Prostate gland (tissue), 2 donors: Measurements from ENCODE around the gene PXMP4. TPM values are rescaled to one million over a fixed set of nuclear protein-coding genes. Genes with fewer than 3 reads are reported as not detected.

Experiments used
- DNase-seq: peaks from one replicate; pipeline ENCODE4 v3.0.0-alpha.2; 2019; ENCODE audit warnings: low spot score
- H3K27ac ChIP-seq, 2 donors: fragments of 200-600 bp; sonication (generic); 2 replicates each; pipeline ENCODE4 v1.5.1; 2017 to 2019
- H3K27me3 ChIP-seq: fragments of 200-600 bp; sonication (generic); replicated peaks from 2 replicates; pipeline ENCODE4 v1.5.1; 2019; ENCODE audit not compliant: insufficient read depth
- H3K36me3 ChIP-seq, 2 donors: fragments of 200-600 bp; sonication (generic); 1 replicate in 1 of 2; 2 replicates in 1 of 2; pipeline versions ENCODE4 v1.5.1 to v1.8.1; 2017 to 2019
- H3K4me1 ChIP-seq: fragments of 200-600 bp; sonication (generic); replicated peaks from 2 replicates; pipeline ENCODE4 v1.5.1; 2019
- H3K4me3 ChIP-seq, 2 donors: fragments of 200-600 bp; sonication (generic); 2 replicates each; pipeline ENCODE4 v1.5.1; 2017 to 2019
- H3K9me3 ChIP-seq: fragments of 200-600 bp; sonication (generic); 2 replicates; pipeline ENCODE4 v1.5.1; 2017
- POLR2A ChIP-seq: fragments of 450-650 bp; IDR thresholded peaks from one replicate; pipeline ENCODE4 v1.6.1; 2016; ENCODE audit warnings: antibody characterized with exemption, mild to moderate bottlenecking
- POLR2AphosphoS5 ChIP-seq: sonication (generic); formaldehyde crosslinking; IDR thresholded peaks from one replicate; pipeline ENCODE4 v1.6.1; 2017; ENCODE audit warnings: antibody characterized with exemption
- WGBS: methylation state at CpG from one replicate; pipeline ENCODE4 v1.1.5; 2018; 5-methylcytosine and 5-hydroxymethylcytosine counted together
- intact Hi-C: fragments of 100-400 bp; cut with DNase I; formaldehyde crosslinking; loops from one replicate; pipeline ENCODE4 v1.14.2; 2022
- total RNA-seq, 2 donors: library from RNA; depleted of rRNA; stranded (reverse); fragments of >200 nt; gene quantifications; one replicate each; pipeline ENCODE4 v1.1.0, GENCODE V29; 2016
- TF ChIP-seq, protein P1 (sequence below), 4 experiments: fragments of 200-600 bp in 2 of 4; fragments of 450-650 bp in 2 of 4; sonication (generic) in 2 of 4; IDR thresholded peaks; 1 replicate in 3 of 4; 2 replicates in 1 of 4; pipeline ENCODE4 v1.5.1; 2016 to 2019; ENCODE audit warnings: antibody characterized with exemption in 4 of 4, mild to moderate bottlenecking in 2 of 4, moderate library complexity in 2 of 4

The PXMP4 gene
- total RNA-seq, 2 donors from 2014 or later, result 13.3 to 25.5 TPM

DNA sequence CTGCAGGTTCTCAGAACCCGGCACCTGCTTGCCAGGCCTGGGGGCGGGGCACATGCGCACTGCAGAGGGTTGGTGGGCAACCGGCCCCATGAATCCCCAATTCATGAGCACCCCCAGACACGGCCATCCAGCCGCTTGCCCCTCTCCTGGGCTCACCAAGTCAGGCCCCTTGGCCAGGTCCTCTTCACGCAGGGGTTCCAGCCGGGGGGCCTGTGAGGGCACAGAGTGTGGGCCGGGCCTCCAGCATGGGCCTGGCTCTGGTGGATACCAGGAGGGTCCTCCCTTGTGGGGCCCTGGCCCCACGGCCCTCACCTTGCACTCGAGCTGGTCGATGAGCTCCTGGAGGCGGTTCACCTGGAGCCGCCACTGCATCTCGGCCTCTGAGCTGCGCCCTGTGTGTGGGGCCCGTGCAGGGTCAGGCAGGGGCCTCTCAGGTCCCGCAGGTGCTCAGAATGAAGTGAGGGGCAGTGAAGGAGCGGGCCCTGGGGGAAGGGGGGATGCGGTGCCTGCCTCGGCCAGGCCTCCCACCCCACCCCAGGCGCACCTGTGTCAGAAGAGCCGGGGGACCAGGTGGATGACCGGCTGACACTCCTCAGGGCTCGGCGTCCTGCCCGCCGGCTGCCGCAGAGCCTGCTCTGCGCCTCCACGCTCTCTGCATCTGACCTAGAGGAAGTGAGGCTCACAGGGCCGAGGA, 60.6 kb downstream of the PXMP4 start:
- WGBS, result 96% methylated on average over 30 of the region's 32 CpGs
- Histone ChIP-seq H3K9me3 (no peaks in the 10 kb centered on the region), H3K27me3 (no peaks in the 10 kb centered on the region), H3K36me3 (peaks cover 3 to 8% of the 10 kb centered on the region in 2 donors), H3K4me1 (no peaks in the 10 kb centered on the region), H3K4me3 (no peak overlapping the region), H3K27ac (no peak overlapping the region)
- intact Hi-C loops, result no loop called here
- TF ChIP-seq POLR2A, result no peak
- TF ChIP-seq, protein P1, sequence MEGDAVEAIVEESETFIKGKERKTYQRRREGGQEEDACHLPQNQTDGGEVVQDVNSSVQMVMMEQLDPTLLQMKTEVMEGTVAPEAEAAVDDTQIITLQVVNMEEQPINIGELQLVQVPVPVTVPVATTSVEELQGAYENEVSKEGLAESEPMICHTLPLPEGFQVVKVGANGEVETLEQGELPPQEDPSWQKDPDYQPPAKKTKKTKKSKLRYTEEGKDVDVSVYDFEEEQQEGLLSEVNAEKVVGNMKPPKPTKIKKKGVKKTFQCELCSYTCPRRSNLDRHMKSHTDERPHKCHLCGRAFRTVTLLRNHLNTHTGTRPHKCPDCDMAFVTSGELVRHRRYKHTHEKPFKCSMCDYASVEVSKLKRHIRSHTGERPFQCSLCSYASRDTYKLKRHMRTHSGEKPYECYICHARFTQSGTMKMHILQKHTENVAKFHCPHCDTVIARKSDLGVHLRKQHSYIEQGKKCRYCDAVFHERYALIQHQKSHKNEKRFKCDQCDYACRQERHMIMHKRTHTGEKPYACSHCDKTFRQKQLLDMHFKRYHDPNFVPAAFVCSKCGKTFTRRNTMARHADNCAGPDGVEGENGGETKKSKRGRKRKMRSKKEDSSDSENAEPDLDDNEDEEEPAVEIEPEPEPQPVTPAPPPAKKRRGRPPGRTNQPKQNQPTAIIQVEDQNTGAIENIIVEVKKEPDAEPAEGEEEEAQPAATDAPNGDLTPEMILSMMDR (IDR thresholded peaks at IDR 0.05), result no peak
- TF ChIP-seq POLR2AphosphoS5, result no peak
- DNase-seq, result no peak

DNA sequence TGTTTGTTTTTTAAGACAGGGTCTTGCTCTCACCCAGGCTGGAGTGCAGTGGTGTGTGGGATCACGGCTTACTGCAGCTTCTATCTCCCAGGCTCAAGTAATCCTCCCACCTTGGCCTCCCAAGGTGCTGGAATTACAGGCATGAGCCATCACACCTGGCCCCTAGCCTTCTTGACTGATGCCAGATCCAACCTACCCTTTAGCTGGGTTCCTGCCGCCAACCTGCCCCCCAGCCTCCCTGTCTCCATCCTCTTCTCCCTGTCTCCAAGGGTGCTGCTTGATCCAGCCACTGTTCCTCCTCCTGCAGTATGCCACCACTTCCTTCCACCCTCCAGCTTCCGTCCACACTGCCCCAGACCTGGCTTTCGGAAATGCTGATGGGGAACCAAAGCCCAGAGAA, 61.2 kb downstream of the PXMP4 start:
- H3K4me3 ChIP-seq, result no peak overlapping the region
- no peaks in the 10 kb centered on the region for H3K4me1 ChIP-seq
- H3K36me3 ChIP-seq, result peaks cover 3 to 8% of the 10 kb centered on the region in 2 donors
- H3K9me3 ChIP-seq, result no peaks in the 10 kb centered on the region
- WGBS, result 89% methylated on average over 4 of the region's 4 CpGs
- TF ChIP-seq POLR2AphosphoS5 (no peak), POLR2A (no peak)
- TF ChIP-seq, protein P1 (IDR thresholded peaks at IDR 0.05), result no peak
- intact Hi-C loops, result no loop called here
- DNase-seq, result no peak
- H3K27me3 ChIP-seq, result no peaks in the 10 kb centered on the region
- no peak overlapping the region for H3K27ac ChIP-seq

DNA sequence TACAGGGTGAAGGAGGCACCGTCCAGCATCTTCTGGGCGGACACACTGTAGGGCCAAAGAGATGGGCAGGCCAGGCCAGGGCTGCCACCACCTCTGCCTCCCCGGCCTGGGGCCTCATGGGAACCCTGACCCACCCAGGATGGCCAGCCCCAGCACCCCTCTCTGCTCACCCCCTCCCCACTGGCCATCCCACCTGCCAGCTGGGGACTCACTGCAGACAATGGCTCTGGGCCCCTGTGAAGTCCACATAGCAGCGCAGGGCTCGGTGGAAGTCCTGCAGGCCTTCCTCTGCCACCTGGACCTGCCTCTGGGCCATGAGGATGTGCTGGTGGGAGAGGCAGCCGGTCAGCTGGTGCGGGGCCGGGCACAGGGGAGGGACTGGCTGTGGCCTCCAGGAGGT, 61.6 kb downstream of the PXMP4 start:
- DNase-seq, result no peak
- H3K36me3 ChIP-seq, result peaks cover 3 to 8% of the 10 kb centered on the region in 2 donors
- no peaks in the 10 kb centered on the region for H3K9me3 ChIP-seq
- no peaks in the 10 kb centered on the region for H3K27me3 ChIP-seq
- H3K4me3 ChIP-seq, result no peak overlapping the region
- H3K27ac ChIP-seq, result no peak overlapping the region
- TF ChIP-seq, protein P1 (IDR thresholded peaks at IDR 0.05), result no peak
- TF ChIP-seq POLR2AphosphoS5 (no peak), POLR2A (no peak)
- intact Hi-C loops, result no loop called here
- WGBS, result 90% methylated on average over 8 of the region's 8 CpGs
- H3K4me1 ChIP-seq, result no peaks in the 10 kb centered on the region

DNA sequence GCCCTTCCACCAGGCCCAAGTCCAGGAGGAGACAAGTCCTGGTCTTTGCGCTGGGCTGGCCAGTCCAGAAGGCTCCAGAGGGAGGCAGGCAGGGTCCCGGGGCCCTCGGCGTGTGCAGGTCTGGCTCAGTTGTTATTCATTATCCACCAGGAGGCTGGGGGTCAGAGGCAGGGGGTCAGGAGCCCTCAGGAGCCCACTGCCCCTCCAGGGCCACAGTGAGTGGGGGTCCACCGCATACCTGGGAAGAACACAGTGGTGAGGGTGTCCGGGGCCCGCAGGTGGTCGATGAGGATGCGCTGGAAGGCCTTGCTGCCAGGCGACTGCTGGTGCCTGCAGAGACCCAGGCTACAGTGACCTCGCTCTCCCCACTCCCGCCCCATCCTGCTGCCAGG, 62.4 kb downstream of the PXMP4 start:
- peaks cover 3 to 8% of the 10 kb centered on the region in 2 donors for H3K36me3 ChIP-seq
- WGBS, result 93% methylated on average over 12 of the region's 12 CpGs
- TF ChIP-seq POLR2AphosphoS5, result no peak
- TF ChIP-seq, protein P1 (IDR thresholded peaks at IDR 0.05), result no peak
- no peak for TF ChIP-seq POLR2A
- H3K9me3 ChIP-seq, result no peaks in the 10 kb centered on the region
- no peak overlapping the region for H3K4me3 ChIP-seq
- no peaks in the 10 kb centered on the region for H3K4me1 ChIP-seq
- intact Hi-C loops, result no loop called here
- no peak for DNase-seq
- H3K27ac ChIP-seq, result peak overlapping the region in 1 of 2 donors; percentile 7
- H3K27me3 ChIP-seq, result no peaks in the 10 kb centered on the region
